Stomach (tissue), 9 donors: Measurements from ENCODE around the gene RHEBL1. TPM values are rescaled to one million over a fixed set of nuclear protein-coding genes. Genes with fewer than 3 reads are reported as not detected.

ENCODE experiments used
- DNase-seq, 2 donors: peaks; one replicate each; pipeline versions ENCODE4 v3.0.0 to v3.0.0-alpha.2; 2013 to 2019
- H3K27ac ChIP-seq, 5 donors: fragments of 200-600 bp in 4 of 5; sonication (generic) in 4 of 5; one replicate each; pipeline ENCODE4 v1.5.1; 2013 to 2019; ENCODE audit warnings: mild to moderate bottlenecking in 1 of 5, moderate library complexity in 1 of 5
- H3K27me3 ChIP-seq, 3 donors: fragments of 200-600 bp; sonication (generic); one replicate each; pipeline ENCODE4 v1.5.1; 2017 to 2019; ENCODE audit warnings: mixed run types in 1 of 3
- H3K36me3 ChIP-seq, 4 donors: fragments of 200-600 bp; sonication (generic); 1 replicate in 3 of 4; 2 replicates in 1 of 4; pipeline ENCODE4 v1.5.1; 2016 to 2019
- H3K4me1 ChIP-seq, 4 donors: fragments of 200-600 bp; sonication (generic); one replicate each; pipeline ENCODE4 v1.5.1; 2016 to 2019
- H3K4me3 ChIP-seq, 4 donors: fragments of 200-600 bp; sonication (generic) in 3 of 4; one replicate each; pipeline ENCODE4 v1.5.1; 2016 to 2019; ENCODE audit warnings: mild to moderate bottlenecking in 1 of 4
- H3K9me3 ChIP-seq, 4 donors: fragments of 200-600 bp; sonication (generic); one replicate each; pipeline ENCODE4 v1.5.1; 2016 to 2019
- EP300 ChIP-seq: sonication (generic); formaldehyde crosslinking; IDR thresholded peaks from one replicate; pipeline ENCODE4 v1.6.1; 2017; ENCODE audit warnings: antibody characterized with exemption
- POLR2A ChIP-seq, 4 donors: fragments of 450-650 bp; IDR thresholded peaks; one replicate each; pipeline ENCODE4 v1.6.1; 2016; ENCODE audit warnings: antibody characterized with exemption in 4 of 4, control low read depth in 2 of 4, mild to moderate bottlenecking in 1 of 4, moderate library complexity in 1 of 4
- POLR2AphosphoS5 ChIP-seq, 3 donors: sonication (generic); formaldehyde crosslinking; IDR thresholded peaks; one replicate each; pipeline ENCODE4 v1.6.1; 2016; ENCODE audit warnings: antibody characterized with exemption in 3 of 3
- WGBS, 5 donors: extraction: QIAGEN DNeasy Blood & Tissue Kit in 3 of 5; methylation state at CpG; one replicate each; pipeline versions ENCODE4 v1.1.5 to v1.1.7; 2013 to 2018; 5-methylcytosine and 5-hydroxymethylcytosine counted together
- intact Hi-C: fragments of 100-400 bp; cut with DNase I; formaldehyde crosslinking; loops from one replicate; pipeline ENCODE4 v1.15.1; 2023; ENCODE audit warnings: low total_unique reads
- polyA plus RNA-seq, 3 donors: library from polyadenylated mRNA; stranded (reverse); fragments of 200-250 nt; gene quantifications; one replicate each; pipeline ENCODE4 v1.2.3, GENCODE V29; 2013
- total RNA-seq, 5 donors: library from RNA; depleted of rRNA; stranded (reverse); fragments of >200 nt; gene quantifications; one replicate each; pipeline versions ENCODE4 v1.1.0 to v1.2.3, GENCODE V29; 2014 to 2016
- TF ChIP-seq, protein P1 (sequence below), 7 experiments: fragments of 450-650 bp in 4 of 7; fragments of 200-600 bp in 3 of 7; sonication (generic) in 3 of 7; IDR thresholded peaks; one replicate each; pipeline ENCODE4 v1.5.1; 2016 to 2019; ENCODE audit warnings: antibody characterized with exemption in 7 of 7, control low read depth in 2 of 7, mild to moderate bottlenecking in 1 of 7
- donor health status: healthy with polysubstance abuse.
- donor health status: Bipolar disorder and iron deficiency.
- donor health status: healthy.

Gene RHEBL1
- total and polyA plus RNA-seq, 8 donors, result 0.75 to 1.0 TPM; not detected in 6

DNA sequence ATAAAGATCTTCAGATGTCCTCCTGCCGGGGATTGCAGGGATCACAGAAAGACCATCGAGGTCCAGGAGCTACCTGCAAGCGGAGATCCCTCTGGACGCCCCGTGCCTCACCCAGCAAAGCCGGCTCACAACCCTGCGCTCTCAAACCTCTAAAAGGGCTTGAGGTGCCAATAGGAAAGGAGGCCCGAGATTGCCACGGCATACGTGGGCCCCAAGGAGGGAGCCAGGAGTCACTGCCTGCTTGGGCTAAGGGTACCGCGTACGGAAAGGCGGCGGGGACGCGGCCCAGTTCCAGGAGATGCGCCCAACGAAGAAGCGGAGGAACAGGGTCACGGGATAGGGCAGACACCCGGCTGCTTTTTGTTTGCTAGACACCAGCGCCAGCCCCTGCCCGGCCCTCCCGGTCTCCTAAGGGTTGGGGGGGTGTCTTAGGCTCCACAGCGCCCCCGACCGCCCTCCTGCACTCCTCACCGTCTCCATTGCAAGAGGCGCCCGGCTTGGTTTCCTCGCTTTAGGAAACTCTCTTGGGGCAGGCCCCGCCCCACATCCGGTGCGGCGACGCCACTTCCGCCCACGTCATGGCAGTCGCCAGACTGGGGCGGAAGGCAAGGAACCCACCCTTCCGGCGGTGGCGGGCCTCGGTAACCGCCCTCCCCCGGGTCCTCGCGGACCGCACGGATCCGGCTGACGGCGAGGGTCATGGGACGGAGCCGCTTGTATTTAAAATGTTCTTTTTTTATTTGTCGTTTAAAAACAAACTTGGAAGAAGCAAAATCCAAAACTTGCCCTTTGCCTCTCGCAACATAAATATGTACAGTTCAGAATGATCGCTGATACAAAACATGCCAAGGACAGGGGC, 51.3 kb downstream of the RHEBL1 start, which contains the start of gene PRKAG1:
Gene PRKAG1 (minus strand): TSS at position 516 of the 859 bp plus-strand sequence. CDS start 36 bp downstream, at position 480.
- H3K36me3 ChIP-seq, result peaks cover 26 to 31% (median 30%) of the 10 kb centered on the region in 4 donors
- WGBS, 5 donors, result 0 to 1% (median 0%) methylated on average over 57 to 59 of the region's 59 CpGs
- intact Hi-C loops, result no loop called here
- peak within 1 kb of the TSS; percentile 72 to 79 (median 76) for H3K4me3 ChIP-seq
- no peaks in the 10 kb centered on the region for H3K9me3 ChIP-seq
- H3K27ac ChIP-seq, result peak within 1 kb of the TSS; percentile 83 to 98 (median 93)
- peaks cover 12 to 37% (median 27%) of the 10 kb centered on the region in 4 donors for H3K4me1 ChIP-seq
- peak; percentile 95 to 99 for DNase-seq
- TF ChIP-seq EP300 (peak; percentile 21), POLR2A (IDR thresholded peaks at IDR 0.05) (peak in 1 of 4 donors; percentile 55), POLR2AphosphoS5 (IDR thresholded peaks at IDR 0.05) (peak; percentile 97 to 98 (median 98))
- TF ChIP-seq, protein P1, sequence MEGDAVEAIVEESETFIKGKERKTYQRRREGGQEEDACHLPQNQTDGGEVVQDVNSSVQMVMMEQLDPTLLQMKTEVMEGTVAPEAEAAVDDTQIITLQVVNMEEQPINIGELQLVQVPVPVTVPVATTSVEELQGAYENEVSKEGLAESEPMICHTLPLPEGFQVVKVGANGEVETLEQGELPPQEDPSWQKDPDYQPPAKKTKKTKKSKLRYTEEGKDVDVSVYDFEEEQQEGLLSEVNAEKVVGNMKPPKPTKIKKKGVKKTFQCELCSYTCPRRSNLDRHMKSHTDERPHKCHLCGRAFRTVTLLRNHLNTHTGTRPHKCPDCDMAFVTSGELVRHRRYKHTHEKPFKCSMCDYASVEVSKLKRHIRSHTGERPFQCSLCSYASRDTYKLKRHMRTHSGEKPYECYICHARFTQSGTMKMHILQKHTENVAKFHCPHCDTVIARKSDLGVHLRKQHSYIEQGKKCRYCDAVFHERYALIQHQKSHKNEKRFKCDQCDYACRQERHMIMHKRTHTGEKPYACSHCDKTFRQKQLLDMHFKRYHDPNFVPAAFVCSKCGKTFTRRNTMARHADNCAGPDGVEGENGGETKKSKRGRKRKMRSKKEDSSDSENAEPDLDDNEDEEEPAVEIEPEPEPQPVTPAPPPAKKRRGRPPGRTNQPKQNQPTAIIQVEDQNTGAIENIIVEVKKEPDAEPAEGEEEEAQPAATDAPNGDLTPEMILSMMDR (IDR thresholded peaks at IDR 0.05), result peak in 2 of 7 experiments; percentile 40 to 47
- H3K27me3 ChIP-seq, result no peaks in the 10 kb centered on the region

GRCh38 chr12:49017891-49018260, 51.9 kb downstream of the RHEBL1 start:
- DNase-seq, result no peak
- no peak for TF ChIP-seq EP300
- TF ChIP-seq, protein P1 (IDR thresholded peaks at IDR 0.05), result peak in 1 of 7 experiments; percentile 15
- Histone ChIP-seq H3K4me1 (peaks cover 12 to 37% (median 27%) of the 10 kb centered on the region in 4 donors), H3K9me3 (no peaks in the 10 kb centered on the region), H3K27me3 (no peaks in the 10 kb centered on the region), H3K27ac (peak overlapping the region; percentile 83 to 98 (median 93)), H3K36me3 (peaks cover 23 to 31% (median 27%) of the 10 kb centered on the region in 4 donors), H3K4me3 (peak overlapping the region; percentile 72 to 79 (median 76))
- intact Hi-C loops, result no loop called here
- 0 to 2% (median 1%) methylated on average over 8 of the region's 8 CpGs for WGBS, 5 donors

- 94 to 100% (median 96%) methylated on average over 1 of the region's 1 CpG for WGBS, 5 donors
- Histone ChIP-seq H3K4me1 (peaks cover 12 to 37% (median 25%) of the 10 kb centered on the region in 4 donors), H3K27ac (no peak overlapping the region), H3K36me3 (peaks cover 15 to 33% (median 30%) of the 10 kb centered on the region in 4 donors), H3K27me3 (no peaks in the 10 kb centered on the region), H3K4me3 (no peak overlapping the region), H3K9me3 (no peaks in the 10 kb centered on the region)
- TF ChIP-seq, protein P1 (IDR thresholded peaks at IDR 0.05), result no peak
- no peak for TF ChIP-seq POLR2A (IDR thresholded peaks at IDR 0.05)
- no peak for TF ChIP-seq EP300
- no peak for TF ChIP-seq POLR2AphosphoS5 (IDR thresholded peaks at IDR 0.05)
- intact Hi-C loops, result no loop called here
- no peak for DNase-seq
These were observed 54.6 kb downstream of the RHEBL1 start for GRCh38 chr12:49015196-49015595.

Other genes with a start within 250 kb of the RHEBL1 start
- gene DDX23, start 217.8 kb downstream of the RHEBL1 start, total RNA-seq, result 10 to 100 TPM; 31.3 to 88.1 (median 82.2) TPM
- 10 to 100 TPM; 30.3 to 41.7 (median 34.2) TPM for gene DDX23, start 217.8 kb downstream of the RHEBL1 start, polyA plus RNA-seq
- 10 to 100 TPM in 1 of 5 donors, 1 to 10 TPM in 3, not detected in 1; 3.5 to 21.0 (median 5.0) TPM for gene RND1, start 204.1 kb downstream of the RHEBL1 start, total RNA-seq
- gene RND1, start 204.1 kb downstream of the RHEBL1 start, polyA plus RNA-seq, result 10 to 100 TPM; 12.2 to 20.5 (median 20.5) TPM
- 10 to 100 TPM in 3 of 5 donors, 1 to 10 TPM in 2; 7.6 to 53.6 (median 16.0) TPM for gene FKBP11, start 144.5 kb downstream of the RHEBL1 start, total RNA-seq
- gene FKBP11, start 144.5 kb downstream of the RHEBL1 start, polyA plus RNA-seq, result 10 to 100 TPM; 32.7 to 63.6 (median 47.7) TPM
- 10 to 100 TPM; 35.0 to 54.5 (median 42.4) TPM for gene ARF3, start 112.5 kb downstream of the RHEBL1 start, total RNA-seq
- gene ARF3, start 112.5 kb downstream of the RHEBL1 start, polyA plus RNA-seq, result 10 to 100 TPM; 34.7 to 56.5 (median 42.6) TPM
- 10 to 100 TPM in 1 of 5 donors, 1 to 10 TPM in 1, not detected in 3; 3.1 to 21.7 TPM for gene WNT10B, start 98.2 kb downstream of the RHEBL1 start, total RNA-seq
- gene WNT10B, start 98.2 kb downstream of the RHEBL1 start, polyA plus RNA-seq, result under 1 TPM in 1 of 3 donors, not detected in 2; 0.68 TPM
- not detected for gene WNT1, start 91.7 kb downstream of the RHEBL1 start, total RNA-seq
- not detected for gene WNT1, start 91.7 kb downstream of the RHEBL1 start, polyA plus RNA-seq
- under 1 TPM in 1 of 5 donors, not detected in 4; 0.18 TPM for gene DDN, start 70.6 kb downstream of the RHEBL1 start, total RNA-seq
- under 1 TPM; 0.08 to 0.31 (median 0.19) TPM for gene DDN, start 70.6 kb downstream of the RHEBL1 start, polyA plus RNA-seq
- gene PRKAG1, start 51.2 kb downstream of the RHEBL1 start, total RNA-seq, result 10 to 100 TPM in 4 of 5 donors, 1 to 10 TPM in 1; 5.8 to 68.7 (median 36.9) TPM
- gene PRKAG1, start 51.2 kb downstream of the RHEBL1 start, polyA plus RNA-seq, result 10 to 100 TPM; 42.6 to 61.7 (median 48.7) TPM
- gene KMT2D, start 9.2 kb downstream of the RHEBL1 start, total RNA-seq, result 100 to 1,000 TPM in 3 of 5 donors, 10 to 100 TPM in 2; 65.4 to 220 (median 110) TPM
- 10 to 100 TPM in 1 of 3 donors, 1 to 10 TPM in 2; 3.2 to 17.2 (median 7.4) TPM for gene KMT2D, start 9.2 kb downstream of the RHEBL1 start, polyA plus RNA-seq
- gene DHH, start 24.8 kb upstream of the RHEBL1 start, total RNA-seq, result 1 to 10 TPM in 1 of 5 donors, under 1 TPM in 2, not detected in 2; 0.29 to 1.1 (median 0.58) TPM
- under 1 TPM; 0.10 to 0.15 (median 0.12) TPM for gene DHH, start 24.8 kb upstream of the RHEBL1 start, polyA plus RNA-seq
- 10 to 100 TPM; 11.2 to 61.4 (median 54.9) TPM for gene LMBR1L, start 40.9 kb upstream of the RHEBL1 start, total RNA-seq
- 10 to 100 TPM in 1 of 3 donors, 1 to 10 TPM in 2; 6.8 to 40.4 (median 7.8) TPM for gene LMBR1L, start 40.9 kb upstream of the RHEBL1 start, polyA plus RNA-seq
- 100 to 1,000 TPM; 205 to 529 (median 339) TPM for gene TUBA1B, start 61.4 kb upstream of the RHEBL1 start, total RNA-seq
- gene TUBA1B, start 61.4 kb upstream of the RHEBL1 start, polyA plus RNA-seq, result 100 to 1,000 TPM; 436 to 710 (median 468) TPM
- 100 to 1,000 TPM in 4 of 5 donors, 10 to 100 TPM in 1; 82.2 to 279 (median 156) TPM for gene TUBA1A, start 119.1 kb upstream of the RHEBL1 start, total RNA-seq
- 100 to 1,000 TPM in 1 of 3 donors, 10 to 100 TPM in 2; 64.5 to 104 (median 89.7) TPM for gene TUBA1A, start 119.1 kb upstream of the RHEBL1 start, polyA plus RNA-seq
- gene TUBA1C, start 195.1 kb upstream of the RHEBL1 start, total RNA-seq, result 100 to 1,000 TPM in 3 of 5 donors, 10 to 100 TPM in 2; 63.7 to 193 (median 107) TPM
- gene TUBA1C, start 195.1 kb upstream of the RHEBL1 start, polyA plus RNA-seq, result 100 to 1,000 TPM; 215 to 403 (median 328) TPM
- gene PRPH, start 225.2 kb upstream of the RHEBL1 start, total RNA-seq, result 10 to 100 TPM in 2 of 5 donors, under 1 TPM in 1, not detected in 2; 0.45 to 14.5 (median 11.9) TPM
- 1 to 10 TPM in 1 of 3 donors, under 1 TPM in 1, not detected in 1; 0.50 to 9.0 TPM for gene PRPH, start 225.2 kb upstream of the RHEBL1 start, polyA plus RNA-seq